Measurements from ENCODE around the gene CCND1. TPM values are rescaled to one million over a fixed set of nuclear protein-coding genes. Genes with fewer than 3 reads are reported as not detected.

CCND1 gene
- 162 TPM for total RNA-seq
- long read RNA-seq, full-length matches to known transcripts, result 58 of 169 reads
- long read RNA-seq, partial matches to known transcripts, result 98 of 169 reads
- long read RNA-seq, other reads (novel, unspliced or antisense), result 13 of 169 reads

DNA sequence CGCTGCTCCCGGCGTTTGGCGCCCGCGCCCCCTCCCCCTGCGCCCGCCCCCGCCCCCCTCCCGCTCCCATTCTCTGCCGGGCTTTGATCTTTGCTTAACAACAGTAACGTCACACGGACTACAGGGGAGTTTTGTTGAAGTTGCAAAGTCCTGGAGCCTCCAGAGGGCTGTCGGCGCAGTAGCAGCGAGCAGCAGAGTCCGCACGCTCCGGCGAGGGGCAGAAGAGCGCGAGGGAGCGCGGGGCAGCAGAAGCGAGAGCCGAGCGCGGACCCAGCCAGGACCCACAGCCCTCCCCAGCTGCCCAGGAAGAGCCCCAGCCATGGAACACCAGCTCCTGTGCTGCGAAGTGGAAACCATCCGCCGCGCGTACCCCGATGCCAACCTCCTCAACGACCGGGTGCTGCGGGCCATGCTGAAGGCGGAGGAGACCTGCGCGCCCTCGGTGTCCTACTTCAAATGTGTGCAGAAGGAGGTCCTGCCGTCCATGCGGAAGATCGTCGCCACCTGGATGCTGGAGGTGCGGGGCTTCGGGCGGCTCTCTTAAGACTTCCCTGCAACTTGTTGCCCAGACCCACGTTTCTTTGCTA lies at the start of gene CCND1:
Gene CCND1, plus strand, starts transcription at position 162 of the 587 bp plus-strand sequence. Its CDS starts 158 bp downstream, at position 320.
- ATAC-seq, result peak; percentile 44

GRCh38 chr11:69592986-69593650 lies 47.8 kb upstream of the CCND1 start:
- DNase-seq (no peak), ATAC-seq (no peak)
- intact Hi-C loops (cut with micrococcal nuclease), result no loop called here

More for the DNA sequence above, at the start of gene CCND1:
- intact Hi-C loops (cut with micrococcal nuclease), result loop anchor here (10.0 kb wide), 1 partner anchor 536 kb away; no protein-coding TSS in a partner anchor
- peak; percentile 84 for DNase-seq

DNA sequence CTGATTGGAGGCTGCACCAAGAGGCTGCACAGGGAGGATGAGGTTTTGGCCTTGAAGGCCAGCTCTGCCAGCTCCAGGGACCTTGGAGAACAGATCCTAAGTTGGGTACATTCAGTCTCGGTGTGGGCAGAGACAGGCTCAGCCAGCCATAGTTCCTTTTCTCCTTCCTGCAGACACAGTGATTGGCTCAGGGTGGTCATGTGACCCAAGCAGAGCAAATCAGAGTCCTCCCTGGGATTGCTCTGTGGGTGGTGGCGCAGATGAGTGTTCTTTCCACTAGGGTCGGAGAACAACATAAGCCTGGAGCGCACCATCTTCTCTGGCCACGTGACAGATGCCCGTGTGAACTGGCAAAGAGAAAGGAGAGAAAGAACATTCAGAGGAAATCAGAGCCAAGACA lies 47.1 kb upstream of the CCND1 start:
- ATAC-seq, result no peak
- DNase-seq, result no peak
- intact Hi-C loops (cut with micrococcal nuclease), result no loop called here

DNA sequence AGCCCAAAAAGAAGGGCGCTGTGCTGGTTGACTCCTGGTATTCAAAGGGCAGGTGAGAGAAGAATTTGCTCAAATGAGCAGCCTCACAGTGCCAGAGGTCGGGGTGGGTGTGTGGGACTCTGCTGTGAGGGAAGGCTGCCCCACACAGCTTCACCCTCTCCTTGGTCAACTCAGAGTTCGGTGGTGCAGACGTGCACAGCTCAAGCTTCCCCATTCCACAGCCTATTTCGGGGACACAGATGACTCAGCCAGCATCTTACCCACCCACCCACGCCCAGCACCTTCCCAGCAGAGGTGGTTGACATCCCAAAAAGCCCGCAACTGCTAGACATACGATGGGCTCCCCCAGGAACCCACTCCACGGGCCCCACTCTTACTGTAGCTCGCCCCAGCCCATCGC lies 46.5 kb upstream of the CCND1 start:
- intact Hi-C loops (cut with micrococcal nuclease), result no loop called here
- no peak for ATAC-seq

GRCh38 chr11:69595805-69596665 lies 44.9 kb upstream of the CCND1 start:
- DNase-seq (no peak), ATAC-seq (no peak)
- intact Hi-C loops (cut with micrococcal nuclease), result no loop called here

More for the DNA sequence above, 46.5 kb upstream of the CCND1 start:
- no peak for DNase-seq

DNA sequence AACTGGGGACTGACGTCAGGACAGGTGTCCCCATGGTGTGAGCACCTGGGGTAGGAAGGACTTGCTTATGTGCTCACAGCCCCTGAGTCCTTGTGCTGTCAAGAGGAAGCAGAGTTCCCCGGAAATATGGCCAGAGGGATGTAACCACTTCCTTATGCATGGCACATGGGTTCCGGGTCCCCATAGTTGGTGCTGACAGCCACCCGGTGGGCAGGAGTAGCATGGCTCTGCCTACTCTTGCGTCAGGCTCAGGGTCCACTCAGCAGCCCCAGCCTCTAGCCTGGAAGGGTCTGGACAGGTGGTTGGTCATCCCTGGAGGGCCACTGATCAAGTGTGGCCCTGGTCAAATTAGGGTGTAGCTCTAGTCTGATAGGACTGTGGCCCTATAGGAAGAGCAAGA lies 42.8 kb upstream of the CCND1 start:
- DNase-seq (no peak), ATAC-seq (peak; percentile 28)
- intact Hi-C loops (cut with micrococcal nuclease), result no loop called here

DNA sequence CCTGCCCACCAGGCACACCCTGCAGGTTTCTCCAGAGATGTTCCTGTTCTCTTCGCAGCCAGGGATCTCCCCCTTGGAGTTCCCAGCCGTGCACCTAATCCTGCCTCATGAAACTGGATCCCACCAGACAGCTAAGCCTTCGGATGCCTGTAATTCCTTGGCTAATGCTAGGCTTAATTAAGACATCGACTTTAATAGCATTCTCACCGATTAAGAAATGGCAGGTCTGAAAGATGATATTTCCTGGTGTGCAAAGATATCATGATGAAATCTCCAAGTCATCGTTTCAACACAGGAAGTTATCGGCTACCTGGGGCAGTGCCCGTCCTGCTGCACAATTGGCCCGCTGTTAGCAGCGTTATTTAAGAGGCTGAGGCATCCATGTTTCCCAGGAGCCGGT lies 41.5 kb upstream of the CCND1 start:
- DNase-seq, result no peak
- intact Hi-C loops (cut with micrococcal nuclease), result no loop called here
- no peak for ATAC-seq

DNA sequence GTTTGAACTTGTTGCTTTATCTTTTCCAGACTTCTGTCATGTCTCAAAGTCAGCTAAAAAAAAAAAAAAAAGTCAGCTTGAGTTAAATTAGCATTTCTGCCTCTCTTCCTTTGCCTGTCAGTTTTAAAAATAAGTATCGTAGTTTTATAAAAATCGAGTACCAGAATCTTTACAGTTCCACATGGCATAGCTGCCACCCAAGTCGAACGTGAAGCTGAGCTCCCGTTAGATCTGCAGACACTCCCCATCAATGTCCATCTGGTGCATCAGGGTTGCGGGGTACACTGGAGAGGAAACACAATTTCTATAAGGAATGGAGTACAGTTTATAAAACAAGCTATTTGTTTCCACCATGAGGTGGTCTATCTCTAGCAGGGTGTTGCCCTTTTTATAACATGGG lies 41.0 kb upstream of the CCND1 start:
- DNase-seq (no peak), ATAC-seq (no peak)
- intact Hi-C loops (cut with micrococcal nuclease), result no loop called here

- DNase-seq (no peak), ATAC-seq (no peak)
- intact Hi-C loops (cut with micrococcal nuclease), result no loop called here
Observed at GRCh38 chr11:69601011-69601975, 39.7 kb upstream of the CCND1 start.

GRCh38 chr11:69603111-69603836 lies 37.7 kb upstream of the CCND1 start:
- DNase-seq, result no peak
- no peak for ATAC-seq
- intact Hi-C loops (cut with micrococcal nuclease), result no loop called here

DNA sequence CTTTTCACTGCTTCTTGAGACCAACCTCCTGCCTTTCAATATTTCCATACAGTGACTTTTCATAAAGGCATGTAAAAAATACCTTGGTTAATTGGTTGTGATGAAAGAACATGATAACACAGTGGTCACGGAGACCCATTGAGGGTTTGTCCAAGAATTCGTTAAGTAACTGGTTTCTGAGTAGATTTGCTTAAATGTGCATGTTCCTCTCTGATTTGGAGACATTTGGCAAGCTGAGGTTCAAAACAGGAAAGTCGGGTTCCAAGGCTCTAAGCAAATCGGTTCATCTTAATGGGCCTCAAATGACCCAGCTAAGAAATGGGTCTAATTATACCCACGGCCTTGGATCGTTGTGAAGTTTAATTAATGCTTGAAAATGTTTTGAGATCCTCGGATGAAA lies 36.9 kb upstream of the CCND1 start:
- no peak for ATAC-seq
- DNase-seq, result no peak
- intact Hi-C loops (cut with micrococcal nuclease), result no loop called here

DNA sequence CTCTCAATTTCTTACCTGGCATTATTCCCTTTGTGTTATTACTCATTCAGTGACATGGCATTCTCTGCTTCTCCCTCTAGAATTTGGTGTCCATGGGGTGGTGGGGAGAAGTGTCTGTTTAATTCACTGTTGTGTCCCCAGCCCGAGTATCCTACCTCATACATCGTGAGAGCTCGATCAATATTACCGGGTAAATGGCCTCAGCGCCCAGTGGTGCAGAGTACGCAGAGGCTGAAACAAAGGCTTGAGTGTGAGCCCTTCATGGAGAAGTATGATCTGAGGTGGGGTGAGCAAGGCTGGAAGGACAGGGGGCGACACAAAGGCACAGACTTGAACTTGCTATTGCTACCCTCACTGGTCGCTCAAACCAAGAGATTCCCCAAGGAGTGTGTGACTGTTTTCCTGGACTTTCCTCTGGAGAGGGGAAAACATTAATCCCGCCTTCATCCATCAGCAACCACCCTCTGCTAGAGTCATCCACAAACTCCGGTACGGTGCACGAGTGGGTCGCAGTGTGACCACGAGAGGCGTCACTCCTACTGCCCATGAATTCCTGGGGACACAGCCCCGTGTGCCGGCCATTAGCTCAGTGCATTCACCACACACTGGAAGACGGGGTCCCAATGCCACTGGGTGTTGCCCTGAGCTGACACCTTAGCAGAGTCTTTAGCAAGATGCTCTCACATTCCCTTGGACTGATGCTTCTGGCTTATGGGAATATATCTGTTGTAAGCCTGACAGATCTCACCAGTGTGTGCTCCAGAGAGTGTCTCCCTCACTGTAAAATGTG lies 35.0 kb upstream of the CCND1 start:
- ATAC-seq, result no peak
- DNase-seq, result no peak

GRCh38 chr11:69609351-69609750 lies 31.6 kb upstream of the CCND1 start:
- intact Hi-C loops (cut with micrococcal nuclease), result no loop called here
- ATAC-seq (no peak), DNase-seq (no peak)

More for the DNA sequence above, 35.0 kb upstream of the CCND1 start:
- intact Hi-C loops (cut with micrococcal nuclease), result no loop called here

- no peak for ATAC-seq
- intact Hi-C loops (cut with micrococcal nuclease), result no loop called here
- no peak for DNase-seq
Observed at GRCh38 chr11:69611548-69612526, 29.1 kb upstream of the CCND1 start.

DNA sequence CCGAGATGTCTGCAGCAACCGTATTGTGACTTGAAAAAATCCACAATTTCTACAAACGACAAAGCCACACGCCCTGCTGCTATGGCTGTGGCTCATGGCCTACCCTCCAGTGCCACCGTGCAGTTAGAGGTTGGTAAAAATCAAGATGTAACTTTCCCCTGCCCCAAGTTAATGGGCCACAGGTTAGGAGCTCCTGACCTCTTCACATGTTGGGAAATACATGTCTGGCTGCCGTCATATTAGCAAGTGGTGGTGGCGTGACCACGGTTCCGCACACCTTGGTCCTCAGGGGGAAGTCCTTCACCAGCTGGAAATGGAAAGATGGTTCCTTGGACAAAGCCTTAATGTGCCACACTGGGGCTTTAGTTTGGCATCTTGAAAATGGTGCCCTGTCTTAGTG lies 27.4 kb upstream of the CCND1 start:
- no peak for ATAC-seq
- no peak for DNase-seq
- intact Hi-C loops (cut with micrococcal nuclease), result no loop called here

GRCh38 chr11:69614085-69614484 lies 26.9 kb upstream of the CCND1 start:
- intact Hi-C loops (cut with micrococcal nuclease), result no loop called here
- no peak for DNase-seq
- no peak for ATAC-seq
